ENCODE data around the gene RNU6-9. TPM values are rescaled to one million over a fixed set of nuclear protein-coding genes. Genes with fewer than 3 reads are reported as not detected.
A peak's percentile ranks its signal among the peaks of the same experiment; 100 is the strongest.

The RNU6-9 gene
- total RNA-seq, 2 donors from 2014 or later: not detected

- no peaks in the 10 kb centered on the region for H3K9me3 ChIP-seq
- no peaks in the 10 kb centered on the region for H3K27me3 ChIP-seq (replicated peaks; ENCODE audit: insufficient read depth)
- H3K4me1 ChIP-seq (replicated peaks): no peaks in the 10 kb centered on the region
- H3K36me3 ChIP-seq: peaks cover 0 to 2% of the 10 kb centered on the region in 2 donors
- DNase-seq (ENCODE audit: low spot score): no peak
- TF ChIP-seq POLR2A (IDR thresholded peaks at IDR 0.05) (no peak), POLR2AphosphoS5 (IDR thresholded peaks at IDR 0.05) (no peak), CTCF (IDR thresholded peaks at IDR 0.05) (no peak)
- H3K4me3 ChIP-seq: no peak overlapping the region
- intact Hi-C loops (cut with DNase I): no loop called here
- WGBS: 75% methylated on average over 27 of the region's 27 CpGs
- peak overlapping the region; percentile 17 to 47 for H3K27ac ChIP-seq
These were observed 20.9 kb upstream of the RNU6-9 start for GRCh38 chr19:872266-872951.

DNA sequence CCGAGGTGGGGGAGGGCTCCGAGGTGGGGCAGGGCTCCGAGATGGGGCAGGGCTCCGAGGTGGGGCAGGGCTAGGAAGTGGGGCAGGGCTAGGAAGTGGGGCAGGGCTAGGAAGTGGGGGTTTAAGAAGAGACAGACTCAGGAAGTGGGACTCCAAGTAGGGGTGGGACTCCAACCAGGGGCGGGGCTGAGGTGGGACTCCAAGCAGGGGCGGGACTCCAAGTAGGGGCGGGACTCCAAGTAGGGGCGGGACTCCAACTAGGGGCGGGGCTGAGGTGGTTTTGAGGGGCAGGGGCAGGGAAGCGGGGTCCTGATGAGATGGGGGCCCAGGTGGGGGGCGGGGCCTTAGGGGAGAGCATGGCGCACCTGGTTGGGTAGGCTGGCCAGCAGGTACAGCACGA, 20.2 kb upstream of the RNU6-9 start:
- no peaks in the 10 kb centered on the region for H3K27me3 ChIP-seq (replicated peaks; ENCODE audit: insufficient read depth)
- H3K27ac ChIP-seq: no peak overlapping the region
- WGBS: 95% methylated on average over 10 of the region's 13 CpGs
- H3K9me3 ChIP-seq: no peaks in the 10 kb centered on the region
- no peak overlapping the region for H3K4me3 ChIP-seq
- no peaks in the 10 kb centered on the region for H3K4me1 ChIP-seq (replicated peaks)
- no peak for DNase-seq (ENCODE audit: low spot score)
- intact Hi-C loops (cut with DNase I): no loop called here
- H3K36me3 ChIP-seq: peaks cover 0 to 2% of the 10 kb centered on the region in 2 donors
- TF ChIP-seq POLR2AphosphoS5 (IDR thresholded peaks at IDR 0.05) (no peak), POLR2A (IDR thresholded peaks at IDR 0.05) (no peak), CTCF (IDR thresholded peaks at IDR 0.05) (no peak)

DNA sequence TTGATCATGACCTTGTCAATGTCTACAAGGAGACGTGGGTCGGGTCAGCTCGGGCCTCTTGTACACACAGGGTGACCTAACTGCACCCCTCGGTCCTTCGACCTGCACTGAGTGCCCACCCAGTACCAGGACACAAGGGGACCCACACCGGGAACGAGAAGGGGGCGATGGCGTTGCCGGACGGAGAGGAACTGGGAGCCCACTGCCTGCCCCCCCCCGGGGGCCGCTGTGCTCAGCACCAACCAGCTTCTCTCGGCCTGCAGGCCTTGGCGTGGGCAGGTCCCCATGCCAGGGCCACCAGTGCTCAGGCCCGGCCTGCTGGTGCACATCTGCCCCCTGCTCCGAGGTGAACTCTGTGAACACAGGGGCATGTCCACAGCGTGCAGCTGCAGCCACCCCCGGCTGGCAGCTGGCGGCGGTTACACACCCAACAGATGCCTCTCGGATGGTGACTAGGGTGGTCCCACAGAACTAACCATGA, 19.7 kb upstream of the RNU6-9 start:
- H3K27me3 ChIP-seq (replicated peaks; ENCODE audit: insufficient read depth): no peaks in the 10 kb centered on the region
- no peak for TF ChIP-seq CTCF (IDR thresholded peaks at IDR 0.05)
- no peak for TF ChIP-seq POLR2A (IDR thresholded peaks at IDR 0.05)
- TF ChIP-seq POLR2AphosphoS5 (IDR thresholded peaks at IDR 0.05): no peak
- H3K27ac ChIP-seq: no peak overlapping the region
- H3K4me3 ChIP-seq: no peak overlapping the region
- intact Hi-C loops (cut with DNase I): no loop called here
- WGBS: 95% methylated on average over 22 of the region's 22 CpGs
- DNase-seq (ENCODE audit: low spot score): no peak
- H3K9me3 ChIP-seq: no peaks in the 10 kb centered on the region
- no peaks in the 10 kb centered on the region for H3K4me1 ChIP-seq (replicated peaks)
- peaks cover 0 to 2% of the 10 kb centered on the region in 2 donors for H3K36me3 ChIP-seq

DNA sequence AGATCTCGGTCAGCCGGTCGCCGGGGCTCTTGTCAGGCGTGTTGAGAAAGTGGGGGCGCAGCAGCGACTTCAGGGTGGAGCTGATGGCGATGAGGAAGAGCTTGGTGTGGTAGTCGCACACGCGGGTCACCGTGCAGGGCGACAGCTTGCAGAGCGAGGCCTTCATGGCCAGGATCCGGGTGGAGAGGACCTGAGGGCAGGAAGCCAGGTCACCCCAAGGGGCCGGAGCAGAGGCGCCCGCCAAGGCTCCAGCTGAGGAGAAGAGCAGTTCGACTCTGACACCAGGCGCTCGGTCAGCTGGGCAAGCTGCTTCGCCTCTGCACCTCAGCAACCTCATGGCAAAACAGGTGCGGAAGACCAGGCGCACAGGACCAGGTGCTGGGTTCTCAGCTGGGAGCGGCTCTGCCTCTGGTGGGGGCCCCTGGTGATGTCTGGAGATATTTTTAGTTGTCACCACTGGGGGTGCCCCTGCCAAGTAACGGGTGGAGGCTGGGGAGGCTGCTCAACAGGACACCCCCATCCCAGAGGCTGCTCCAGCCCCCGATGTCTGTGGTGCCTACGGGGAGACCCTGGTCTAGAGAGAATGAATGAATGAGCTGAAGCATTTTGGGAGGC, 17.9 kb upstream of the RNU6-9 start:
- H3K36me3 ChIP-seq: peaks cover 8 to 10% of the 10 kb centered on the region in 2 donors
- H3K4me3 ChIP-seq: no peak overlapping the region
- no peaks in the 10 kb centered on the region for H3K27me3 ChIP-seq (replicated peaks; ENCODE audit: insufficient read depth)
- no peak overlapping the region for H3K27ac ChIP-seq
- no peaks in the 10 kb centered on the region for H3K9me3 ChIP-seq
- 92% methylated on average over 28 of the region's 28 CpGs for WGBS
- TF ChIP-seq POLR2AphosphoS5 (IDR thresholded peaks at IDR 0.05): no peak
- TF ChIP-seq POLR2A (IDR thresholded peaks at IDR 0.05): no peak
- DNase-seq (ENCODE audit: low spot score): no peak
- intact Hi-C loops (cut with DNase I): no loop called here
- no peaks in the 10 kb centered on the region for H3K4me1 ChIP-seq (replicated peaks)

GRCh38 chr19:876089-876488, 17.2 kb upstream of the RNU6-9 start:
- no peak for DNase-seq (ENCODE audit: low spot score)
- TF ChIP-seq POLR2AphosphoS5 (IDR thresholded peaks at IDR 0.05) (no peak), POLR2A (IDR thresholded peaks at IDR 0.05) (no peak), CTCF (IDR thresholded peaks at IDR 0.05) (no peak)
- Histone ChIP-seq H3K4me1 (replicated peaks) (no peaks in the 10 kb centered on the region), H3K27ac (no peak overlapping the region), H3K4me3 (no peak overlapping the region), H3K36me3 (peaks cover 8 to 12% of the 10 kb centered on the region in 2 donors), H3K9me3 (no peaks in the 10 kb centered on the region), H3K27me3 (replicated peaks; ENCODE audit: insufficient read depth) (no peaks in the 10 kb centered on the region)
- WGBS: 73% methylated on average over 18 of the region's 18 CpGs
- intact Hi-C loops (cut with DNase I): no loop called here
